GM12892 (cell line): ENCODE data around the gene NFATC4.

Source experiments
- POLR2A ChIP-seq: IDR thresholded peaks from 2 replicates; pipeline ENCODE4 v1.6.1; 2011; ENCODE audit warnings: low read depth, low read length, control low read depth
- TAF1 ChIP-seq: IDR thresholded peaks from 2 replicates; pipeline ENCODE4 v1.6.1; 2011; ENCODE audit warnings: low read depth, mild to moderate bottlenecking, control low read depth, low read length, borderline replicate concordance

DNA sequence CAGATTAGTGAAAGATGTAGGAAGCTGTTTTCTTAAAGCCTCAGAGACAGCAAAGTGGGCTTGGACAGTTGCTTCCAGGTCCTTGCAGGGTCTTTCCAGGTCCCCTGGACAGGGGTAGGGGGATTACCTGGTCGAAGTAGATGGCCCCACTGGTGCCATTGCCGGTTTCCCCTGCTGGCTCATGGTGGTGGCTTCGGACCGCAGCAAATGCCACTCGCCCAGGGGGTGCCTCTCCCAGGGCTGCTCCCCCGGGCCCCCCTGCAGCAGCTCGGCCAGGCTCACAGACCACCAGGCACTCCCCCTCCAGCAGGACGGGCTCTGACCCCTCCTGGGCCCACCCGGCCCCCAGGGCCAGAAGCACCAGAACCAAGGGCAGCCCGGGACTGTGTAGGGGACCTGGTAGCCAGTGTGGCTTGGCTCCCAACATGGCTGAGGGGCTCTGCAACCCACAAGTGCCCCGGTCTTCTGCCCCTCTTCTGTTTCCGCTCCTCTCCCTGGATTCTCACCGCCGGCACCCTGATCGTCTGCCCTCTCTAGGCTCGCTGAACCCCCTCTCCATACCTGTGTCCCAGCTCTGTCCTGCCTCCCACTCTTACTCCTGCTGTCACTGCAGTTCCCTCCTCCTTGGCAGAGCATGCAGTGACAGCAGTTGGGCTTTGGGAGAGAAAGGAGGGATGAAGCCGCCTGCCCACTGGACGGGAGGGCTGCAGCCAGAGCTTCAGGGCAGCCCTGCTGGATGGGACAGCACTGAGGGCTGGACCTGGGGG lies 60.8 kb downstream of the NFATC4 start:
- TF ChIP-seq TAF1, result no peak
- TF ChIP-seq POLR2A, result no peak
